ENCODE results near the gene TIPARP.

The TIPARP gene

DNA sequence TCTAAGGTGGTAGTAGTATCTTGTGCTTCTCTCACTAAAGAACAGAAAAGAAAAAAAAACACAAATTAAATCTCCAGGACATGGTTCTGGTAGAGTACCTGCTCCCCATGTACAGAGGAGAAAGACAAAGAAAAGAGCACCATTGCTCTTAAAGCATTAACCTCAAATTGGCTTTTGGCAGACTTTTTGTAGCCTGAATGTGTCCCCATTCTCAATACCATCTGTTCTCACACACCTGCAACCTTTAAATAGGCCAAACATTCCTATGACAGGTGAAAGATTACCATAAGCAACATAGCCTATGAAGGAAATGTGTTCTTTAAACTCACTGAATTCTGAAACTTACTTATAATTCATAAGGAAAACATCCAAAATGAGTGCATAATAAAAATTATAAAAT, 68.0 kb downstream of the TIPARP start:
- DNase-seq (ENCODE audit: low read depth), result no peak

DNA sequence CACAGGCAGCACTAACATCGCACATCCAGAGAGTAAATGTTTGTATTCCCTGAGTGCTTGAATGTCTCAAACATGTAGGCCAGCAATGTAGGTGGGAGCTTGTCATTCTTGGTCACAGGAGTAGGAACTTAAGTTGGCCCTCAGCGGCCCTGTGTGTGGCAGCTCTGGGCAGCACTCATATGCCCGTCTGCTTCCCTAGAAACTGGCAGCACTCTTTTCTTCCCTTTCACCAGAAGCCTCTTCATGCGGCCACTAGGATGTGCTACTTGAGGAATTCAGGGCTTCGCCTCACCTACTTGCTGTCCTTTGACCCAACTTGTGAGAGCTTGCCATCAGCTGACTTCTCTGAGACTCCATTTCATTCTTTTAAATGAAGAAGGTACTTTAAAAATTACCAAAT, 69.5 kb downstream of the TIPARP start:
- DNase-seq (ENCODE audit: low read depth), result no peak

DNA sequence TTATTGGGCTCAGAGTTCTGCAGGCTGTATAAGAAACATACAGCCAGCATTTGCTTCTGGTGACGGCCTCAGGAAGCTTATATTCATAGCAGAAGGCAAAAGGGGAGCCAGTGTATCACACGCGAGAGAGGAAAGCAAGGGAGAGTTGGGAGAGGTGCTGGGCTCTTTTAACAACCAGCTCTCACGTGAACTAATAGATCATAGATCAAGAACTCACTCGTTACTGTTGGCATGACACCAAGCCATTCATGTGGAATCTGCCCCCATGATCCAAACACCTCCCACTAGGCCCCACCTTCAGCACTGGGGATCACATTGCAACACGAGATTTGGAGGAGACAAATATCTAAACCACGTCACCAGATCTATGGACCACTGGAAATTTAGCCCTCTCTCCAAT, 70.2 kb downstream of the TIPARP start:
- no peak for DNase-seq (ENCODE audit: low read depth)

DNA sequence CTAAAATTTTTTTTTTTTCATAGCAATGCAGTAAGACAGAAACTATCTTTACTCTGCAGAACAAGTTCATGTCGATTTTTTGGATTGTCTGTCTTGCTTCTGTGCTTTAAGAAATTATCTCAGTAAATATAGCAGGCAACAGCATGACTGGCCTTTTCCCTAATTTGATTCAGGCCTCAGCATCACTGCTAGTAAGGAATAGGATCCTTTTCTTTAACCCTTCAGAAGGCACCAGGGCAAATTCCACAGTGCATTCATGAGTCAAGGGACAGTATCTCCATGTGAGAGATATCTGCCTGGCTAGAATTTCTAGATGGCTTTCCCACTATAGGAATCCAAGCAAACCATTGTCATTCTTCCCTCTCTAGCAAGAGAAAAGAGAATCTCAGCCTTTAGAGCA, 71.4 kb downstream of the TIPARP start:
- DNase-seq (ENCODE audit: low read depth), result no peak

DNA sequence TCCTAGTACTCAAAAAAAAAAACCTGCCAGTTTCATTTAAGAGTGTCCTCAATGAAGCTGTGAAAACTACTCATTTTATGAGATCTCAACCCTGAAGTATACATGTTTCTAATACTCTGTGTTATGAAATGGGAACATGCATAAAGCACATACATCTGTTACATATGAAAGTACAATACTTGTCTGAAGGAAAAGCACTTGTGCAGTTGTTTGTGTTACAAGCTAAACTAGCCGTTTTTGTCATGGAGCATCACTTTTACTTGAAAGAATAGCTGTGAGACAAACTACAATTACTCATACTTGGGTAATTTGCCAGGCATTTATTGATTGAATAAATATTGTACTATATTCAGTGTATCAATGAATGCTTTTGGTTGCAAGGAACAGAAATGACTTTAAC, 72.7 kb downstream of the TIPARP start:
- DNase-seq (ENCODE audit: low read depth), result no peak

DNA sequence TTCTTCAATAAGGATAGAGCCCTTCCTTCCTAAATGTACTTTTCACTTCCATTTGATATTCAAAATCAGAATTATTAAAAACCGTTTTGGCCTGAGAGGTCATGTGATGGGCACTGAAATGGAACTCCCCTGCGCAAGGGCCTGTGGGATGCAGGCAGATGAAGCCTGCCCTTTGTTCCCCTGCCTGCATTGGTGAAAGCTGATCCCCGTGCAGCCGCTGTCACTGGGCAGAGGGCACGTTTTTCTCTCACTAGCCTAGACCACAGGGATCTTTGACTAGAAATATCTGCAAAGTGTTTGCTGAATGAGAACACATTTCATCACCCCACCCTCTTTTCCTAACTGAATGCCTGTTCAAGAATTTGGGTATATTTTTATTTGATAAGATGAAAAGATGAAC, 74.9 kb downstream of the TIPARP start:
- DNase-seq (ENCODE audit: low read depth), result no peak

DNA sequence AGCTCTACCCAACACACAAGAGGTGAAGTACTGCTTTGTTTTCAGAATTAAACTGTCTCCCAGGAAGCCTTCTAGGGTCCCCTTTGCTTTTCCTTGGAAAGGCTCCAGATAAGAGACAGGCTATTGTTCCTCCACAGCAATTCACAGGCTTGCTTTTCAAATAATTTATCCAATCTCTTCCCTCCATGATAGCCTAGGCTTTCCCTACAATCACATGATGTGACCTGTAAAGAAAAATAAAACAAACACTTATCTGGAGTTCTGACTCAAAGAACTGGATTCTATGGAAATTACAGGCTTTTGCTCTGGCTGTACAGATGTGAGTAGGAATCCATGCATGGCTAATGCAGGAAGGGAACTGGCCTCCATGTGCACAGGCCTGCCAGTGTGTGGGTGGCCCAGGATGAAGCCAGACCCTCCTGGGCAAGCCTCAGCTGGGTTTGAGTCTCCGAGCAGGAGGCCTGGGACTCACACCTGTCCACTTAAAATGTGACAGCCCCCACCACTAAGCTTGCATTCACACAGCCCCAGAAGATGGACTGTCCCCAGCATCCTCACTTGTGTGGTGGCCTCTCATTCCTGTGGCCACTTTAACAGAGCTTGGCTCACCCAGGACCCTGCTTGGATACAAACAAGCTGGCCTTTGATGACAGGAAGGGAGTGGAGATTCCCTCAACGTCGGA, 75.9 kb downstream of the TIPARP start:
- DNase-seq (ENCODE audit: low read depth), result no peak

DNA sequence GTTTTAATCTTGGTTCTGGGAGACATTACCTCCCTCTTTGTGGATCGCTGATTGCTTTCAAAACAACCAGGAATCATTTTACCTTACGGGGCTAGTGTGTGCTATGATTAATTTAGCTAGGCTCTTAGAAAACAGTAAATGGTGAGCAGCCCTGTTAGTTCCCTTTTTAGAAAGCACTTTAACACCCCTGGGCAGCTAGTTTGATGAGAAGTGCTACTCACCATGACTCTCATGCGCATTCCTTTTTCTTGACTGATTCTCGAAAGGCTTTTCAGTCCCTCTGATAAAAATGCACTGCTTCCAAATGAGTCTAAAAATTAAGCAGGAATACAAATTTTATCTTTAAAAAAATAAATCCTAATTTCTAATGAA, 76.5 kb downstream of the TIPARP start:
- no peak for DNase-seq (ENCODE audit: low read depth)

DNA sequence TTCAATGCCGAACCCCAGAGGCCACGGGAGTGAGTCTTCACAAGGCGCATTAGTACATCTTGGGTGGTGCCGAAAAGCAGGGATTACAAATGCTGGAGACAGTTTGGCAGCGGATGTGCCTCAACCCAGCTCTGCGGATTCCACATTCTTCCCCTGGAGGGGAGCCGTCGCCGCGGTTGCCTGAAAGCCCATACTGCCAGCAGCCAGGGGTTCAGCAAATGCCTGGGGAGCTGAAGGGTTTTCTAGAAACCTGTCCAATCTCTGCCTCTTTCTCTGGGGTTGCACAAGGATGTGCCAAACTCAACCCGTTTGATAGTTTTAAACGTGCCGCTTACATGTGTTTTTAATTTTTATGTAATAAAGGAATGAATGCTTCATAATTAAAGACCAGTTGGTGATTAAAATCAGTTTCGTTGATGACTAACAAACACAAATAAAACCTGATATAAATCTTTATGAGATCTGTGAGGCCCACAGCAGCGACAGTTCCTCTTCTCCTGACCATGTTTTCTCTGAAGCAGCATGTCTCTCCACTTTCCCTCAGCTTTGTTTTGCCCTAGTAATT, 77.2 kb downstream of the TIPARP start:
- DNase-seq (ENCODE audit: low read depth), result no peak
